CD14-positive monocyte (primary cell): ENCODE measurements around the gene PKDCC. TPM values are rescaled to one million over a fixed set of nuclear protein-coding genes. Genes with fewer than 3 reads are reported as not detected.

ENCODE experiments used
- DNase-seq, 3 donors: peaks; one replicate each; pipeline ENCODE4 v3.0.0-alpha.2; 2011 to 2022
- H2AFZ ChIP-seq: 2 replicates; pipeline ENCODE4 v1.6.0; 2012; ENCODE audit warnings: mild to moderate bottlenecking, low read depth, low read length, inconsistent platforms; ENCODE audit not compliant: insufficient read depth, poor library complexity, severe bottlenecking
- H3K27ac ChIP-seq, 2 donors: 1 replicate in 1 of 2; 2 replicates in 1 of 2; pipeline ENCODE4 v1.5.1; 2012 to 2013; ENCODE audit warnings: low read length in 2 of 2, control low read depth in 1 of 2, inconsistent platforms in 1 of 2, low read depth in 1 of 2, mild to moderate bottlenecking in 1 of 2
- H3K27me3 ChIP-seq, 2 donors: one replicate each; pipeline versions ENCODE4 v1.6.0 to v1.6.1; 2011 to 2013; ENCODE audit warnings: low read length in 2 of 2; ENCODE audit not compliant: control insufficient read depth in 2 of 2, insufficient read depth in 2 of 2
- H3K36me3 ChIP-seq, 2 donors: replicated peaks in 1 of 2; 1 replicate in 1 of 2; 2 replicates in 1 of 2; pipeline versions ENCODE4 v1.5.1 to v1.6.1; 2012 to 2013; ENCODE audit warnings: low read length in 2 of 2, control low read depth in 1 of 2, inconsistent platforms in 1 of 2, mild to moderate bottlenecking in 1 of 2; ENCODE audit not compliant: insufficient read depth in 2 of 2, control insufficient read depth in 1 of 2
- H3K4me1 ChIP-seq, 2 donors: 1 replicate in 1 of 2; 2 replicates in 1 of 2; pipeline versions ENCODE4 v1.5.1 to v1.6.1; 2012 to 2013; ENCODE audit warnings: low read length in 2 of 2, control low read depth in 1 of 2, inconsistent platforms in 1 of 2, mild to moderate bottlenecking in 1 of 2, moderate library complexity in 1 of 2; ENCODE audit not compliant: insufficient read depth in 2 of 2, control insufficient read depth in 1 of 2
- H3K4me2 ChIP-seq: replicated peaks from 2 replicates; pipeline ENCODE3; 2012; ENCODE audit warnings: low read length, moderate library complexity, mild to moderate bottlenecking; ENCODE audit not compliant: poor library complexity, severe bottlenecking; ENCODE audit errors: extremely low read depth
- H3K4me3 ChIP-seq, 3 experiments: fragments of 200-600 bp in 1 of 3; sonication (generic) in 1 of 3; replicated peaks in 1 of 3; 1 replicate in 2 of 3; 2 replicates in 1 of 3; pipeline ENCODE4 v1.5.1; 2011 to 2013; ENCODE audit warnings: low read length in 3 of 3, mild to moderate bottlenecking in 3 of 3, control low read depth in 2 of 3, low read depth in 2 of 3, inconsistent platforms in 1 of 3, moderate library complexity in 1 of 3
- H3K79me2 ChIP-seq: 2 replicates; pipeline ENCODE4 v1.6.0; 2012; ENCODE audit warnings: mild to moderate bottlenecking, control low read depth, inconsistent platforms, low read length, moderate library complexity; ENCODE audit not compliant: insufficient read depth
- H3K9ac ChIP-seq: 2 replicates; pipeline ENCODE4 v1.6.0; 2017; ENCODE audit warnings: low read length, mild to moderate bottlenecking; ENCODE audit not compliant: insufficient read depth, poor library complexity, severe bottlenecking
- H3K9me3 ChIP-seq, 2 donors: replicated peaks in 1 of 2; 1 replicate in 1 of 2; 2 replicates in 1 of 2; pipeline versions ENCODE4 v1.5.1 to v1.6.1; 2012 to 2013; ENCODE audit warnings: low read length in 2 of 2, control low read depth in 1 of 2; ENCODE audit not compliant: control insufficient read depth in 1 of 2, insufficient read depth in 1 of 2
- H4K20me1 ChIP-seq: 2 replicates; pipeline ENCODE4 v1.6.0; 2012; ENCODE audit warnings: mild to moderate bottlenecking, low read length, control low read depth, moderate library complexity; ENCODE audit not compliant: insufficient read depth
- H3K27ac Mint-ChIP-seq, 7 donors: one replicate each; pipeline ENCODE4 v1.8.0; 2020; ENCODE audit warnings: mild to moderate bottlenecking in 7 of 7, mixed read lengths in 7 of 7, moderate library complexity in 6 of 7, inconsistent platforms in 2 of 7
- H3K27me3 Mint-ChIP-seq, 3 donors: one replicate each; pipeline ENCODE4 v1.8.0; 2021 to 2022; ENCODE audit warnings: low read depth in 3 of 3, mild to moderate bottlenecking in 3 of 3, mixed read lengths in 3 of 3, moderate library complexity in 3 of 3, inconsistent platforms in 1 of 3
- H3K36me3 Mint-ChIP-seq, 2 donors: one replicate each; pipeline ENCODE4 v1.8.0; 2020; ENCODE audit warnings: mixed read lengths in 2 of 2, inconsistent platforms in 1 of 2, mild to moderate bottlenecking in 1 of 2
- H3K4me1 Mint-ChIP-seq: one replicate; pipeline ENCODE4 v1.8.0; 2020; ENCODE audit warnings: mild to moderate bottlenecking, mixed read lengths
- H3K4me3 Mint-ChIP-seq, 2 donors: one replicate each; pipeline ENCODE4 v1.8.0; 2020; ENCODE audit warnings: mild to moderate bottlenecking in 2 of 2, mixed read lengths in 2 of 2, moderate library complexity in 1 of 2
- H3K9me3 Mint-ChIP-seq, 7 donors: one replicate each; pipeline ENCODE4 v1.8.0; 2020 to 2022; ENCODE audit warnings: mixed read lengths in 7 of 7, mild to moderate bottlenecking in 6 of 7, moderate library complexity in 6 of 7, inconsistent platforms in 2 of 7
- CTCF ChIP-seq: fragments of 200-600 bp; IDR thresholded peaks from one replicate; pipeline ENCODE4 v1.8.0; 2022; ENCODE audit warnings: antibody characterized with exemption, mild to moderate bottlenecking
- WGBS: methylation state at CpG from one replicate; pipeline ENCODE4 v1.1.5; 2013; ENCODE audit warnings: missing lambda C conversion rate; ENCODE audit not compliant: insufficient coverage; 5-methylcytosine and 5-hydroxymethylcytosine counted together
- intact Hi-C, 2 donors: fragments of 100-400 bp; cut with micrococcal nuclease; formaldehyde crosslinking; loops; one replicate each; pipeline versions ENCODE4 v1.15.0 to v1.15.1; 2023
- polyA plus RNA-seq, 3 donors: library from polyadenylated mRNA; depleted of rRNA in 1 of 3; unstranded in 2 of 3; stranded (reverse) in 1 of 3; fragments of 300-500 nt in 2 of 3; fragments of >200 nt in 1 of 3; fragmentation: Illumina TruSeq in 2 of 3; gene quantifications; 1 replicate in 2 of 3; 2 replicates in 1 of 3; pipeline ENCODE4 v1.2.3, GENCODE V29; 2012 to 2021

Gene PKDCC
- polyA plus RNA-seq, 3 donors: not detected

GRCh38 chr2:41998186-41999127 is 49.4 kb upstream of the PKDCC start:
- no peak for TF ChIP-seq CTCF
- H3K79me2 ChIP-seq: no peaks in the 10 kb centered on the region
- no peaks in the 10 kb centered on the region for H3K27me3 ChIP-seq
- Mint-ChIP-seq H3K4me3 (no peak overlapping the region), H3K9me3 (peaks cover 3 to 28% (median 18%) of the 10 kb centered on the region in 7 donors), H3K27me3 (peaks cover 0 to 7% (median 0%) of the 10 kb centered on the region in 3 donors), H3K27ac (no peak overlapping the region), H3K4me1 (no peaks in the 10 kb centered on the region), H3K36me3 (no peaks in the 10 kb centered on the region)
- no peak overlapping the region for H3K4me2 ChIP-seq
- no peak overlapping the region for H3K27ac ChIP-seq
- intact Hi-C loops: no loop called here
- peaks cover under 1 to 16% of the 10 kb centered on the region in 2 donors for H3K9me3 ChIP-seq
- no peak overlapping the region for H3K4me3 ChIP-seq
- H3K36me3 ChIP-seq: no peaks in the 10 kb centered on the region
- H4K20me1 ChIP-seq: no peaks in the 10 kb centered on the region
- H2AFZ ChIP-seq: no peak overlapping the region
- 63% methylated on average over 5 of the region's 15 CpGs for WGBS
- H3K9ac ChIP-seq: no peak overlapping the region
- no peaks in the 10 kb centered on the region for H3K4me1 ChIP-seq
- no peak for DNase-seq

GRCh38 chr2:41999128-41999480 is 48.7 kb upstream of the PKDCC start:
- peaks cover 8 to 35% (median 25%) of the 10 kb centered on the region in 7 donors for H3K9me3 Mint-ChIP-seq
- peaks cover 0 to 8% (median 0%) of the 10 kb centered on the region in 3 donors for H3K27me3 Mint-ChIP-seq
- Histone ChIP-seq H3K9ac (no peak overlapping the region), H3K4me3 (no peak overlapping the region), H2AFZ (no peak overlapping the region), H4K20me1 (no peaks in the 10 kb centered on the region), H3K27me3 (no peaks in the 10 kb centered on the region), H3K27ac (no peak overlapping the region), H3K79me2 (no peaks in the 10 kb centered on the region), H3K9me3 (peaks cover 7 to 22% of the 10 kb centered on the region in 2 donors), H3K4me2 (no peak overlapping the region), H3K36me3 (no peaks in the 10 kb centered on the region), H3K4me1 (no peaks in the 10 kb centered on the region)
- DNase-seq: no peak
- intact Hi-C loops: no loop called here
- no CpG with 5 or more reads among the region's 1 CpG for WGBS
- TF ChIP-seq CTCF: no peak
- H3K4me3 Mint-ChIP-seq: no peak overlapping the region
- H3K4me1 Mint-ChIP-seq: no peaks in the 10 kb centered on the region
- H3K36me3 Mint-ChIP-seq: no peaks in the 10 kb centered on the region
- no peak overlapping the region for H3K27ac Mint-ChIP-seq
